Loucy (cell line): ENCODE data around the gene TEX2.
"Not testable (repeated sequence)": the region's sequence is repeated elsewhere in the genome, so short reads cannot be mapped to it uniquely, and the experiment has no call there.

Experiments used
- CTCF ChIP-seq: fragments of 200-600 bp; sonication (generic); conservative IDR thresholded peaks from 2 replicates; pipeline ENCODE4 v1.5.1; 2014; ENCODE audit warnings: mild to moderate bottlenecking, antibody characterized with exemption, low read length
- EZH2phosphoT487 ChIP-seq: fragments of 200-600 bp; IDR thresholded peaks from 2 replicates; pipeline ENCODE4 v1.6.1; 2018; ENCODE audit warnings: antibody characterized with exemption, mild to moderate bottlenecking, moderate library complexity, borderline replicate concordance

- TF ChIP-seq CTCF, EZH2phosphoT487: not testable (repeated sequence)
These were observed 54.4 kb downstream of the TEX2 start for GRCh38 chr17:64208656-64209055.
